ENCODE results near the gene FMO1. TPM values are rescaled to one million over a fixed set of nuclear protein-coding genes. Genes with fewer than 3 reads are reported as not detected.
A peak's percentile ranks its signal among the peaks of the same experiment; 100 is the strongest.

FMO1 gene
- total and polyA plus RNA-seq, 2 of the 8 experiments (the other 6 are each of a cell fraction or from before 2014, with no cell fraction given), result 0.11 TPM; not detected in 1

- no peak overlapping the region for H3K9ac ChIP-seq (replicated peaks in 1 of 4; ENCODE audit: extremely low read depth in 1 of 4, low read depth in 3 of 4, low read length in 3 of 4)
- H3K79me1 ChIP-seq (ENCODE audit: low read depth, low read length), result no peaks in the 10 kb centered on the region
- H2BK20ac ChIP-seq (ENCODE audit: low read length), result no peak overlapping the region
- no peak overlapping the region for H2BK120ac ChIP-seq (replicated peaks; ENCODE audit: low read depth, low read length)
- H4K20me1 ChIP-seq (replicated peaks in 1 of 2; ENCODE audit: control insufficient read depth in 1 of 2, insufficient read depth in 2 of 2, low read length in 2 of 2), result no peaks in the 10 kb centered on the region
- no peak overlapping the region for H3K4me3 ChIP-seq (ENCODE audit: extremely low read depth in 1 of 4, insufficient read depth in 2 of 4, low read depth in 3 of 4, low read length in 4 of 4)
- no peak overlapping the region for H2BK12ac ChIP-seq (ENCODE audit: low read depth, low read length)
- H4K8ac ChIP-seq (ENCODE audit: extremely low read depth, insufficient read depth, low read length), result no peak overlapping the region
- no peaks in the 10 kb centered on the region for H3K79me2 ChIP-seq (ENCODE audit: control insufficient read depth in 1 of 2, insufficient read depth in 2 of 2, low read length in 2 of 2)
- no peak overlapping the region for H3K56ac ChIP-seq (replicated peaks; ENCODE audit: insufficient read length, low read depth, low read length)
- H3K27ac ChIP-seq (ENCODE audit: low read depth, low read length), result no peak overlapping the region
- peaks cover 3 to 11% (median 10%) of the 10 kb centered on the region in 4 experiments for H3K4me1 ChIP-seq (replicated peaks in 1 of 4; ENCODE audit: control insufficient read depth in 3 of 4, insufficient read depth in 4 of 4, low read length in 3 of 4)
- H3K4ac ChIP-seq (replicated peaks; ENCODE audit: insufficient read length, low read depth, low read length), result no peak overlapping the region
- FAIRE-seq (no peak), DNase-seq (ENCODE audit: low read depth in 1 of 2, low spot score in 2 of 2) (no peak)
- no peak overlapping the region for H2BK5ac ChIP-seq (ENCODE audit: low read depth, low read length)
- H2AK5ac ChIP-seq (ENCODE audit: low read depth, low read length), result no peak overlapping the region
- H3K9me3 ChIP-seq (ENCODE audit: insufficient read depth in 2 of 2, low read depth in 1 of 2, low read length in 1 of 2), result no peaks in the 10 kb centered on the region
- 86% methylated on average over 3 of the region's 3 CpGs; no CpG with 5 or more reads in 1 of the 2 experiments for WGBS, 2 experiments (ENCODE audit: extremely low coverage in 1 of 2, insufficient coverage in 1 of 2, insufficient read length in 1 of 2, insufficient replicate concordance in 2 of 2, low coverage in 1 of 2, low lambda C conversion rate in 2 of 2, missing lambda C conversion rate in 1 of 2)
- no peak overlapping the region for H3K14ac ChIP-seq (ENCODE audit: insufficient read length)
- H3K23ac ChIP-seq (ENCODE audit: insufficient read length), result no peak overlapping the region
- ChIA-PET POLR2A (ENCODE audit: partially characterized antibody) (interaction anchor here (0.6 to 2.2 kb wide), 2 partner anchors 54 to 63 kb away, joined by 3 to 6 read pairs; partner anchors contain the start of gene FMO4), CTCF (ENCODE audit: partially characterized antibody) (interaction anchor here (1.2 to 11.5 kb wide), 9 partner anchors 10 to 153 kb away, joined by 3 to 78 read pairs (median 11); partner anchors contain the start of gene FMO4)
- no peak overlapping the region for H2AFZ ChIP-seq (ENCODE audit: low read length)
- no peak overlapping the region for H4K5ac ChIP-seq (ENCODE audit: insufficient read length, low read depth, low read length)
- peaks cover 0 to 2% (median 0%) of the 10 kb centered on the region in 4 experiments; a peak in 3 of 7 replicates for H3K27me3 ChIP-seq (replicated peaks in 1 of 4; ENCODE audit: control insufficient read depth in 3 of 4, extremely low read depth in 1 of 4, insufficient read depth in 3 of 4, low read length in 3 of 4)
- H3K4me2 ChIP-seq (ENCODE audit: insufficient read depth in 1 of 2, low read depth in 2 of 2, low read length in 2 of 2), result peak overlapping the region in 1 of 2 experiments; percentile 95; a peak in 2 of 4 replicates
- H3K18ac ChIP-seq (ENCODE audit: extremely low read depth, low read length), result no peak overlapping the region
- H4K91ac ChIP-seq (replicated peaks; ENCODE audit: insufficient read length, low read length), result no peak overlapping the region
- H3K36me3 ChIP-seq (ENCODE audit: control insufficient read depth in 2 of 4, insufficient read depth in 4 of 4, low read length in 3 of 4), result no peaks in the 10 kb centered on the region
- no peaks in the 10 kb centered on the region; the same call in 1 of the 2 replicates for H3K23me2 ChIP-seq (ENCODE audit: low read depth, low read length)
- H2BK15ac ChIP-seq (ENCODE audit: low read length), result no peak overlapping the region
- TF ChIP-seq CBX5 (IDR thresholded peaks at IDR 0.05; ENCODE audit: low read depth, low read length) (no peak), RBBP5 (IDR thresholded peaks at IDR 0.05; ENCODE audit: borderline replicate concordance, low read depth, low read length) (no peak), JUND (IDR thresholded peaks at IDR 0.05; ENCODE audit: low read length) (no peak), EGR1 (IDR thresholded peaks at IDR 0.05; ENCODE audit: borderline replicate concordance, low read depth, low read length) (no peak), USF2 (IDR thresholded peaks at IDR 0.05; ENCODE audit: low read length) (no peak), BACH1 (IDR thresholded peaks at IDR 0.05; ENCODE audit: low read length) (no peak), BRCA1 (IDR thresholded peaks at IDR 0.05; ENCODE audit: low read depth, low read length) (no peak), KDM4A (IDR thresholded peaks at IDR 0.05; ENCODE audit: low read depth, low read length, severe bottlenecking) (no peak), CEBPB (IDR thresholded peaks at IDR 0.05; ENCODE audit: low read depth, low read length) (no peak), CTCF (IDR thresholded peaks at IDR 0.05; ENCODE audit: control extremely low read depth in 1 of 3, insufficient read depth in 1 of 3, low read depth in 1 of 3, low read length in 3 of 3) (no peak)
Observed at GRCh38 chr1:171250263-171250662, 2.0 kb downstream of the FMO1 start.

Data from H1 (cell line).